COLO668 (cell line): ENCODE results near the gene MGAT4B.

ENCODE experiments used
- DNase-seq: peaks from one replicate; lab custom pipeline; 2025; ENCODE audit not compliant: unreplicated experiment; lab: John Stamatoyannopoulos, UW

Gene MGAT4B

GRCh38 chr5:179773686-179774040, 33.0 kb downstream of the MGAT4B start:
- DNase-seq, result no peak

DNA sequence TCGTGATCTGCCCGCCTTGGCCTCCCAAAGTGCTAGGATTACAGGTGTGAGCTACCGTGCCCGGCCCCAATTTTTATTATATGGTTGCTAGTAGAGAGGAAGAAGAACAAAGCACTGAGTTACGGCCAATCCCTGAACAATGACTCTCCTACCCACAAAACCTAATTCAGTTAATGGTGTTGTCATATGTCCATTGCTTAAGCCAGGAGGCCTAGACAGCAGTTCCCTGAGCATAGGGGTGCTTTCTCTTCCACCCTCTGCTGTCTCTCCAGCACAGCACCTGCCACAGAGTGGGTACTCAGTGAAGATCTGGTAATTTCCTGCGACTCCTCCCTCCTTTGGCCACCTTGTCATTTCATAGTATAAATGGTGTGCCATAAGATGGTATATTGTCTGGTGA, 34.3 kb downstream of the MGAT4B start:
- no peak for DNase-seq

DNA sequence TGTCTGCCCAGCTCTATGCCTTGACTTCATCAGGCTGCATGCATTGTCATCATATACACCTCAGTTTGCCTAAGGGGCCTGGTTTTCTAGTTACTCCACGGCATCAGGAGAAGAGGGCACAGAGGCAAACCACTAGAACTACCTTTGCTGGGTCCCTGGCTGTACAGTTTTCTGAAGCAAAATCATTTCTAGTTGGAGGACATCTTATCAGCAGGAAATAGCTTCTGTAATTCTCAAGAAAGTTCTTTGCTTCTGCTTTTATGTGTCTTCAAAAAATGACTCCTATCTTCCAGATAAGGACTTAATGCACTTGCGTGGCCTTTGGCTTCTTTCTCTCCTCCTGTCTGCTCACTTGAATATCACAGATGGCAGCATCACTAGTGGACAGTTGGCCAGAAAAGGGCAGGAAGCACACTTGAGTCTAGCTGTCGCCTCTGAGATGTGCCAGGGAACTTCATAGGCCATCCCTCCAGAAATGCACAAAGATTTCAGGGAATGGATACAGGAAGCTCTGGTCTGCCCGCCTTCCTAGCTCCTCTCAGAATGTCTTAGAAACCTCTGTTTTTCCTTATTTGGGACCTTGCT, 35.3 kb downstream of the MGAT4B start:
- DNase-seq, result no peak

- no peak for DNase-seq
These were observed 36.9 kb downstream of the MGAT4B start for GRCh38 chr5:179769796-179770195.

GRCh38 chr5:179769271-179769670, 37.4 kb downstream of the MGAT4B start:
- DNase-seq, result no peak

- no peak for DNase-seq
These were observed 38.2 kb downstream of the MGAT4B start for GRCh38 chr5:179768326-179769085.

- DNase-seq, result no peak
These were observed 39.1 kb downstream of the MGAT4B start for GRCh38 chr5:179767496-179768100.

DNA sequence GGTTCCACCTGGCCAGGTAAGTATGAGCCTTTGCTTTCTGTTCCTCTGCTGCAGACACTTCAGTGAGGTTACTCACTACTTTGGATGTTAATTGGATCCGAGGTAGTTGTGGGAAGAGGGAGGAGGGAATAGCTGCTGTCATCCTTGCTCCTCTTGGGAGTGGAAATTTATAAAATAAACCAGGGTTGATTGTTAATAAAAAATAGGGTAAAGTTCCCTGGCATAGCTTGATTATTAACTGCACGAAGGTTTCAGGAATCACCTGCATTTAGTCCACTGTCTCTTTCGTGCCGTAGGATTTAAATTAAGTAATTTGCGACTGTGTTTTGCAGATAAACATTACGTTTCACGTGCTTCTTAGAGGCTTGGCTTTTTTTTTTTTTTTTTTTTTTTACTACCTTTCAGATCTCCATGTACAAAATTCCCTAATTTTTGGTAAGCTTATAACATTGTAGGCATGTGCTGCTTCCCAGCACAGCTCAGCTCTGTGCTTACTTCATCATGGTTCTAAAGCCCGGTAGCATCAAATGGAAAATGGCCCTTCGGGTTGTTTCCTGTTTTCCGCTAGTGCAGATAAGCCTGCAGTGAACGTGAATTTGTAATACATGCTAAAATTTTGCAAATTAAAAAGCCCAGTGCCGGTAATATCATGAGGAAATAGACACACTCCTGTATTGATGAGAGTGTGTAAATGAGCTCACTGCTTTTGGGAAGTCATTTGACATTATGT, 39.8 kb downstream of the MGAT4B start:
- no peak for DNase-seq

- DNase-seq, result no peak
These were observed 40.5 kb downstream of the MGAT4B start for GRCh38 chr5:179766021-179766725.

DNA sequence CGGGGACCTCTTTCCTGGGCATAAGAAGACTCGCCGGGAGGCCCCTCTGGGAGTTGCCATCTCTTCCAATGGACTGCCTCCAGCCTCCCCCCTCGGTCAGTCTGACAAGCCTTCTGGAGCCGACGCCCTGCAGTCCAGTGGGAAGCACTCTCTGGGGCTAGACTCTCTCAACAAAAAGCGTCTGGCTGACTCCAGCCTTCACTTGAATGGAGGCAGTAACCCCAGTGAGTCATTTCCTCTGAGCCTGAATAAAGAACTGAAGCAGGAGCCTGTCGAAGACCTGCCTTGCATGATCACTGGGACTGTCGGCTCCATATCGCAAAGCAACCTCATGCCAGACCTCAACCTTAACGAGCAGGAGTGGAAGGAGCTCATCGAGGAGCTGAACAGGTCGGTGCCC, 41.3 kb downstream of the MGAT4B start:
- peak; percentile 1 for DNase-seq

DNA sequence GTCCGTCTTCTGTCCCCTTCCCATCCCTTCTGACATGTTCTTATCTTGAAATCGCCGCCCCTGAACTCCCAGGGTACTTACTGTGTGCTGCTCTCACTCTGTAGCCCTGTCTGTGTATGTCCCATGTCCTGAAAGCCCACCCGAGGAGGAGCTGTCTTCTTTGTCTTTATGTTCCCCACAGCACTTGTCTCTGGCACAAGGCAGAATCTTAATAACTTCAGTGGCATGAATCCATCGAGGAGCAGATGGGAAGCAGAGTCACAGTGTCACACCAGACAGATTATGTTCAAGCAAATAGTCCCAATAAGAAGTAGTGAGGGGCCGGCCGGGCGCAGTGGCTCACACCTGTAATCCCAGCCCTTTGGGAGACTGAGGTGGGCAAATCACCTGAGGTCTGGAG, 42.6 kb downstream of the MGAT4B start:
- DNase-seq, result no peak

DNA sequence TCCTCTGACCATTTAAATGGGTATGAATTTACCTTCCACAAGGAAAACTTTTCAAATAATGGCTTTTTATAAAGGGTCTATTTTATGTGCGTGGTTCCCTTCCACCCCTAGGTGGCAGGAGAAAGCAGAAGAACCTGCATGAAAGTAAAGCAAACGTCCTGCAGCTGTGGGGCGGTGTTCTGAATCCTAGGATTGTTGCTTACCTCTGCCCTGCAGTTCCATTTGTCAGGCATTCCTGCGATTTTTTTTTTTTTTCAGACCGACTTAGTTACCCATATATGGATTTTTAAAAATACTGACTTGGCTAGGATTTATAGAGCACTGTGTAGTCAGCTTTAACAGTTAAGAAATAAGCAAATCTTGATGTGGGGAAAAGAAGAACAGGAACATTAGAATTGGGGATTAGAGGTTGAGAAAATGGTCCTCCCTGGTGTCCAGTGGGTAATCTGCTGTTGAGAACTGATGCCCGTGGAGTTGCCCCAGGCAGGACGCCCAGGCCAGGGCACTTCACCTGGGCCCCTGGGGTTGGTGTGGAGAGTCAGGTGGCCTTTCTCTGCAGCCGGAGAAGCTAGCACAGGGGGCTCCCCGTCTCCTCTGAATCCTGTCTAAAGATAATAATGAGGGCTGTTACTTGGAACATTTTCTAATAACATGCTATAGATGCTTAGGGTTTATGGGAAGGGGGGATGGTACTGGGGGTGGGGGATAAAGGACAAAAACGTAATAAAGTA, 43.3 kb downstream of the MGAT4B start:
- DNase-seq, result peak; percentile 43

DNA sequence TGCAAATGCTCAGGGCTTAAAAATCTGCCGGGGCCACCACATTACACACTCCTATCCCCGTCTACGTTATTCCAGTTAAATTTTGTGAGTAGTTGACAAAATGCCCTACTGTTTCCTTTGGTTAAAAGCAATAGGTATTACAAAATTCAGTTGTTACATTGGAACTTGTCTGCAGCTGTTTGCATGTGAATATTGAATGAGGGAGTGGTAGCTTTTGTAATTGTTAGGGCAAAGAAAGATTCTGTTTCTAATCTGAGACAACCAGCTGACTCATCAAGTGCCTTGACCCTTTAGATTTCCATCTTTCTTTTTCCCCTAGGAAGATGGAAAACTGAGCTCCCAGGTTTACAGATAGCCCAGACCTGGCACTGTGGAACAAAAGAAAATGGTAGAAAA, 43.9 kb downstream of the MGAT4B start:
- DNase-seq, result no peak

DNA sequence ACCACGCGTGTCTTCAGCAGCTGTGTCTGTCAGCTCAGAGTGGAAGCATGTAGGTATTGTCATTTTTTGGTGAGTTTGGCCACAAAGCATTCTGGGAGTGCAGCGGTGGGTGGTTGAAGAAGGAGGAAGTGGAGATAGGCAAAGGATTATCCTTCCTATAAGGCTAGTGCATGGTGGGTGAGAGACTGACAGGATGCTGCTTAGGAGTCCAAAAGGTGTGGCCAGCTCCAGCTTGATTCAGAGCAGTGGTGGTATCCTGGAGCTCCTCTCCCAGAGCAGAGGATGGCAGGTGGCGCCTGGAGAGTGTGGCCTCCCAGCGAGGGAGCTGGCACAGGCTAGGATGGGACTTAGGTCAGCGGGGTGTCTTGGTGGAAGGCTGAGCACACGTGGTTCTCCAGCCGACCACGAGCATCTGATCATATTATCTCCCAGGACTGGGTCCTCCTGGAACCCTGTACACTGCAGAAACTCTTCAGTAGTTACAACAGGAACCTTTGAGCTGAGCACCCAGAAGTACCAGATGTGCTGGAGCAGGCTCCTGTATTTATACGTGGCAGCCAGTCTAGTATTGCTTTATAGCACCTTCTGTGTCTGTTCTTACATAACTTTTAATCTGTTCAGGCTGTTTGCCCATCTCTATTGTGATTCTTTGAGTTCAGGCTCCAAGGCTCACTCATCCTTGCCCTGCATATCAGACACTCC, 44.4 kb downstream of the MGAT4B start:
- DNase-seq, result peak; percentile 41

GRCh38 chr5:179759581-179760551, 46.8 kb downstream of the MGAT4B start:
- peak; percentile 56 for DNase-seq

GRCh38 chr5:179758955-179759354, 47.7 kb downstream of the MGAT4B start:
- DNase-seq, result no peak

DNA sequence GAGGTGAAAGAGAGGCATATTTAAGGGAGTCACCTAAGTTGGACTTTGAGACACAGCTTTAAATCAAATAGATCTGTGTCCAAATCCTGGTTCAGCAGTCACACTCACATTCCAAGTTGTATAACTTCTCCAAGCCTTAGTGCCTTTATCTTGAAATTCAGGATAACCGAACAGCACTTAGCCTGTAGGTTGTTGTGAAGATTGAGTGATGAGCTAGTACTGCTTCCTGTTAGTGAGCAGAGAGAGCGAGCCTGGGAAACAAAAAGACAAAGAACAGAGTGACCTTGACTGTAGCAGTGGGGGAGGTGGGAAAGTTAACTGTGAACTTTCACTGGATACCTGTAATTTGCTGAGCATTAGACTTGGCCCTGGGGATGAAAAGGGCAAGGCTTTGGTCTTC, 51.6 kb downstream of the MGAT4B start:
- no peak for DNase-seq

DNA sequence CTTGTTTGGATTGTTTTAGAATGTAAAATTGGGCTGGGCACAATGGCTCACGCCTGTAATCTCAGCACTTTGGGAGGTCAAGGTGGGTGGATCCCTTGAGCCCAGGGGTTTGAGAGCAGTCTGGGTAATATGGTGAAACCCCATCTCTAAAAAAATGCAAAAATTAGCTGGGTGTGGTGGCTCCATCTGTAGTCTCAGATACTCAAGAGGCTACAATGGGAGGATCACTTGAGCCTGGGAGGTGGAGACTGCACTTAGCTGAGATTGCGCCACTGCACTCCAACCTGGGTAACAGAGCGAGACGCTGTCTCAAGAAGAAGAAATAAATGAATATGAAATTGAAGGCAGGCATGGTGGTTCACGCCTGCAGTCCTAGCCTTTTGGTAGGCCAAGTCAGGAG, 52.7 kb downstream of the MGAT4B start:
- no peak for DNase-seq
